ENCODE data around the gene FNTB. TPM values are rescaled to one million over a fixed set of nuclear protein-coding genes. Genes with fewer than 3 reads are reported as not detected.
A peak's percentile ranks its signal among the peaks of the same experiment; 100 is the strongest.

The FNTB gene
- total and polyA plus RNA-seq, 2 of the 13 experiments (the other 11 are each of a cell fraction or from before 2014, with no cell fraction given), result 23.6 to 28.5 TPM

GRCh38 chr14:64938972-64939816 lies 47.5 kb upstream of the FNTB start (continued):
- TF ChIP-seq CTCF (CRISPR knock-in tag; IDR thresholded peaks at IDR 0.05) (no peak), ZNF572 (CRISPR knock-in tag; IDR thresholded peaks at IDR 0.05) (no peak), PAWR (CRISPR knock-in tag; IDR thresholded peaks at IDR 0.05; ENCODE audit: borderline replicate concordance) (no peak), ZNF33A (CRISPR knock-in tag; IDR thresholded peaks at IDR 0.05; ENCODE audit: borderline replicate concordance) (no peak), ZNF574 (CRISPR knock-in tag; IDR thresholded peaks at IDR 0.05) (no peak), HOXA9 (CRISPR knock-in tag; IDR thresholded peaks at IDR 0.05; ENCODE audit: borderline replicate concordance) (no peak), UBTF (CRISPR knock-in tag; IDR thresholded peaks at IDR 0.05) (no peak), GLI4 (CRISPR knock-in tag; IDR thresholded peaks at IDR 0.05; ENCODE audit: borderline replicate concordance) (no peak), ZNF704 (CRISPR knock-in tag; IDR thresholded peaks at IDR 0.05; ENCODE audit: borderline replicate concordance) (0 out of 2 replicates have a peak, but pooled peaks have one; percentile 34), ZNF263 (CRISPR knock-in tag; IDR thresholded peaks at IDR 0.05) (peak; percentile 56; the same call in 1 of the 2 replicates), CSRNP2 (CRISPR knock-in tag; conservative IDR thresholded peaks at IDR 0.05; ENCODE audit: low read depth) (no peak), PLRG1 (conservative IDR thresholded peaks at IDR 0.05) (no peak), ZNF7 (CRISPR knock-in tag; IDR thresholded peaks at IDR 0.05) (no peak), SAP130 (CRISPR knock-in tag; IDR thresholded peaks at IDR 0.05; ENCODE audit: low read depth) (no peak), NBN (conservative IDR thresholded peaks at IDR 0.05) (no peak), HDAC6 (IDR thresholded peaks at IDR 0.05; ENCODE audit: low read depth, low read length) (no peak), ZKSCAN8 (CRISPR knock-in tag; IDR thresholded peaks at IDR 0.05; ENCODE audit: borderline replicate concordance) (0 out of 2 replicates have a peak, but pooled peaks have one; percentile 5), ZBTB38 (CRISPR knock-in tag; IDR thresholded peaks at IDR 0.05) (no peak), FOXO1 (CRISPR knock-in tag; IDR thresholded peaks at IDR 0.05) (no peak), ZKSCAN5 (CRISPR knock-in tag; IDR thresholded peaks at IDR 0.05) (no peak)
